IMR-90 (cell line): ENCODE results near the gene DLX1. TPM values are rescaled to one million over a fixed set of nuclear protein-coding genes. Genes with fewer than 3 reads are reported as not detected.

Experiments used
- ATAC-seq: fragments of 200-7000 bp; cut with Tn5 transposase; 2 replicates; pipeline ENCODE4 v1.9.1; 2020; ENCODE audit warnings: low read depth, mild to moderate bottlenecking, moderate library complexity
- BruUV-seq: library from RNA; stranded (reverse); fragments of 400-500 nt; replicated peaks from 2 replicates; lab custom pipeline; 2021; lab: Mats Ljungman, UMichigan
- CTCF ChIA-PET: fragments of 300-600 bp; formaldehyde crosslinking; extraction: SDS; loops from one replicate; lab custom pipeline; 2021; ENCODE audit warnings: antibody characterized with exemption; lab: Yijun Ruan, JAX
- POLR2A ChIA-PET: fragments of 300-600 bp; sonication (Branson Sonifier 250); formaldehyde crosslinking; loops from one replicate; lab custom pipeline; 2022; ENCODE audit warnings: antibody characterized with exemption; ENCODE audit not compliant: unreplicated experiment; lab: Charles Lee
- DNase-seq: peaks from one replicate; pipeline ENCODE4 v3.0.0; 2013
- H2AFZ ChIP-seq: replicated peaks from 2 replicates; pipeline ENCODE3; 2013; ENCODE audit warnings: low read length, mild to moderate bottlenecking; ENCODE audit not compliant: poor library complexity
- H2AK5ac ChIP-seq: 2 replicates; pipeline ENCODE4 v1.6.1; 2013; ENCODE audit warnings: low read depth, low read length, inconsistent platforms
- H2AK9ac ChIP-seq: replicated peaks from 2 replicates; pipeline ENCODE3; 2013; ENCODE audit warnings: mild to moderate bottlenecking, low read depth, low read length, moderate library complexity; ENCODE audit not compliant: poor library complexity
- H2BK120ac ChIP-seq: 2 replicates; pipeline ENCODE4 v1.6.1; 2013; ENCODE audit warnings: low read depth, low read length, inconsistent platforms
- H2BK15ac ChIP-seq: 3 replicates; pipeline ENCODE4 v1.6.1; 2013; ENCODE audit warnings: low read depth, low read length, inconsistent platforms
- H2BK20ac ChIP-seq: 2 replicates; pipeline ENCODE4 v1.6.1; 2013; ENCODE audit warnings: low read depth, mild to moderate bottlenecking, inconsistent platforms, low read length, moderate library complexity
- H2BK5ac ChIP-seq: 2 replicates; pipeline ENCODE4 v1.6.1; 2013; ENCODE audit warnings: mild to moderate bottlenecking, low read depth, low read length, inconsistent platforms; ENCODE audit not compliant: poor library complexity, severe bottlenecking
- H3K14ac ChIP-seq: replicated peaks from 2 replicates; pipeline ENCODE4 v1.6.1; 2013; ENCODE audit warnings: low read depth, low read length, inconsistent platforms
- H3K18ac ChIP-seq: 2 replicates; pipeline ENCODE4 v1.6.1; 2013; ENCODE audit warnings: low read depth, low read length, control low read depth
- H3K23ac ChIP-seq: 2 replicates; pipeline ENCODE4 v1.6.1; 2013; ENCODE audit warnings: low read depth, low read length, inconsistent platforms
- H3K27ac ChIP-seq: 2 replicates; pipeline ENCODE4 v1.5.1; 2013; ENCODE audit warnings: mild to moderate bottlenecking, control low read depth, low read length; ENCODE audit not compliant: insufficient read depth
- H3K27me3 ChIP-seq: 2 replicates; pipeline ENCODE4 v1.6.1; 2013; ENCODE audit warnings: low read length; ENCODE audit not compliant: control insufficient read depth, insufficient read depth
- H3K36me3 ChIP-seq: 2 replicates; pipeline ENCODE4 v1.6.1; 2013; ENCODE audit warnings: low read length, mixed read lengths; ENCODE audit not compliant: control insufficient read depth, insufficient read depth
- H3K4ac ChIP-seq: 2 replicates; pipeline ENCODE4 v1.6.1; 2013; ENCODE audit warnings: low read depth, low read length, inconsistent platforms
- H3K4me1 ChIP-seq: 2 replicates; pipeline ENCODE4 v1.6.1; 2013; ENCODE audit warnings: low read length, mixed read lengths; ENCODE audit not compliant: control insufficient read depth, insufficient read depth
- H3K4me2 ChIP-seq: 2 replicates; pipeline ENCODE4 v1.6.1; 2013; ENCODE audit warnings: low read depth, mild to moderate bottlenecking, control low read depth, low read length, moderate library complexity
- H3K4me3 ChIP-seq: 2 replicates; pipeline ENCODE4 v1.5.1; 2013; ENCODE audit warnings: low read depth, mild to moderate bottlenecking, control low read depth, low read length, moderate library complexity; ENCODE audit not compliant: insufficient read depth
- H3K56ac ChIP-seq: 2 replicates; pipeline ENCODE4 v1.6.1; 2013; ENCODE audit warnings: low read length, inconsistent platforms; ENCODE audit not compliant: insufficient read depth; ENCODE audit errors: extremely low read depth
- H3K79me1 ChIP-seq, 2 experiments: 2 replicates each; pipeline ENCODE4 v1.6.1; 2013; ENCODE audit warnings: low read length in 2 of 2, inconsistent platforms in 1 of 2, low read depth in 1 of 2
- H3K9ac ChIP-seq: 2 replicates; pipeline ENCODE4 v1.6.1; 2013; ENCODE audit warnings: low read depth, low read length, control low read depth
- H3K9me1 ChIP-seq: 2 replicates; pipeline ENCODE4 v1.6.1; 2013; ENCODE audit warnings: low read length, inconsistent platforms; ENCODE audit not compliant: insufficient read depth
- H3K9me3 ChIP-seq: 2 replicates; pipeline ENCODE4 v1.6.1; 2013; ENCODE audit warnings: low read length; ENCODE audit not compliant: control insufficient read depth, insufficient read depth
- H4K20me1 ChIP-seq: 2 replicates; pipeline ENCODE4 v1.6.1; 2013; ENCODE audit warnings: low read length, inconsistent platforms; ENCODE audit not compliant: insufficient read depth
- H4K5ac ChIP-seq: 2 replicates; pipeline ENCODE4 v1.6.1; 2013; ENCODE audit warnings: mild to moderate bottlenecking, low read depth, low read length, control low read depth
- H4K8ac ChIP-seq, 2 experiments: 2 replicates each; pipeline ENCODE4 v1.6.1; 2013; ENCODE audit warnings: low read depth in 2 of 2, low read length in 2 of 2, control low read depth in 1 of 2, inconsistent platforms in 1 of 2
- H4K91ac ChIP-seq: 2 replicates; pipeline ENCODE4 v1.6.1; 2013; ENCODE audit warnings: low read depth, low read length, inconsistent platforms; ENCODE audit not compliant: insufficient read depth
- BHLHE40 ChIP-seq: fragments of 150-350 bp; IDR thresholded peaks from 2 replicates; pipeline ENCODE4 v1.6.1; 2016; ENCODE audit warnings: mild to moderate bottlenecking, low read depth, low read length
- CEBPB ChIP-seq: IDR thresholded peaks from 2 replicates; pipeline ENCODE4 v1.6.1; 2012; ENCODE audit warnings: low read depth, low read length, improper control_type of control experiment
- CTCF ChIP-seq: conservative IDR thresholded peaks from 2 replicates; pipeline ENCODE4 v1.5.1; 2012; ENCODE audit warnings: mild to moderate bottlenecking, low read depth, low read length, improper control_type of control experiment
- ELK1 ChIP-seq: fragments of 150-350 bp; IDR thresholded peaks from 2 replicates; pipeline ENCODE4 v1.6.1; 2016; ENCODE audit warnings: low read depth, mild to moderate bottlenecking, low read length, moderate library complexity, borderline replicate concordance
- FOS ChIP-seq: fragments of 150-350 bp; IDR thresholded peaks from 2 replicates; pipeline ENCODE4 v1.6.1; 2016; ENCODE audit warnings: low read depth, low read length
- MAFK ChIP-seq: IDR thresholded peaks from 2 replicates; pipeline ENCODE4 v1.6.1; 2012; ENCODE audit warnings: low read depth, low read length, improper control_type of control experiment
- MAZ ChIP-seq: IDR thresholded peaks from 2 replicates; pipeline ENCODE4 v1.6.1; 2012; ENCODE audit warnings: low read depth, mild to moderate bottlenecking, low read length, improper control_type of control experiment, moderate library complexity, borderline replicate concordance
- MXI1 ChIP-seq: IDR thresholded peaks from 2 replicates; pipeline ENCODE4 v1.6.1; 2012; ENCODE audit warnings: low read depth, mild to moderate bottlenecking, low read length, moderate library complexity, borderline replicate concordance
- NFE2L2 ChIP-seq: fragments of 150-350 bp; IDR thresholded peaks from 2 replicates; pipeline ENCODE4 v1.6.1; 2016; ENCODE audit warnings: low read depth, mild to moderate bottlenecking, low read length
- POLR2A ChIP-seq: IDR thresholded peaks from 2 replicates; pipeline ENCODE4 v1.6.1; 2012; ENCODE audit warnings: mild to moderate bottlenecking, low read depth, low read length
- RAD21 ChIP-seq: IDR thresholded peaks from 2 replicates; pipeline ENCODE4 v1.6.1; 2012; ENCODE audit warnings: low read length, improper control_type of control experiment
- RCOR1 ChIP-seq: IDR thresholded peaks from 2 replicates; pipeline ENCODE4 v1.6.1; 2012; ENCODE audit warnings: mild to moderate bottlenecking, low read length, improper control_type of control experiment; ENCODE audit not compliant: insufficient replicate concordance
- RFX5 ChIP-seq: IDR thresholded peaks from 2 replicates; pipeline ENCODE4 v1.8.0; 2012; ENCODE audit warnings: low read depth, mild to moderate bottlenecking, low read length, moderate library complexity
- SMC3 ChIP-seq: fragments of 150-350 bp; IDR thresholded peaks from 2 replicates; pipeline ENCODE4 v1.6.1; 2016; ENCODE audit warnings: low read depth, mild to moderate bottlenecking, antibody characterized with exemption, low read length, moderate library complexity
- WGBS, 2 experiments: methylation state at CpG; one replicate each; pipeline versions ENCODE4 v1.1.5 to v1.1.7; 2013; ENCODE audit warnings: missing lambda C conversion rate in 2 of 2; ENCODE audit not compliant: insufficient read length in 1 of 2; ENCODE audit errors: extremely low coverage in 2 of 2; 5-methylcytosine and 5-hydroxymethylcytosine counted together
- dilution Hi-C: fragments of 300-500 bp; cut with HindIII; formaldehyde crosslinking; loops from one replicate; pipeline ENCODE4 v1.14.3; 2018; ENCODE audit warnings: low sequenced_read_pairs; ENCODE audit not compliant: unreplicated experiment
- in situ Hi-C: fragments of 300-500 bp; cut with MboI; formaldehyde crosslinking; loops from 3 replicates; pipeline ENCODE4 v1.14.3; 2019; ENCODE audit warnings: low sequenced_read_pairs, inconsistent platforms, mixed read lengths
- intact Hi-C: fragments of 100-400 bp; cut with micrococcal nuclease; formaldehyde crosslinking; loops from 2 replicates; pipeline ENCODE4 v1.10.0; 2022
- polyA plus RNA-seq, 3 experiments: library from polyadenylated mRNA; depleted of rRNA; stranded (reverse); fragments of >200 nt; gene quantifications; 2 replicates each; pipeline ENCODE4 v1.2.3, GENCODE V29; 2012; ENCODE audit warnings: low replicate concordance in 1 of 3
- total RNA-seq: library from RNA; depleted of rRNA; stranded (reverse); fragments of >200 nt; gene quantifications from 2 replicates; pipeline ENCODE4 v1.2.3, GENCODE V29; 2012

DLX1 gene
- total and polyA plus RNA-seq, 2 of the 4 experiments (the other 2 are of a cell fraction): 0.36 to 2.2 TPM

- no peak for ATAC-seq
- dilution Hi-C loops: no loop called here
- Histone ChIP-seq H3K27ac (no peak overlapping the region), H2BK5ac (no peak overlapping the region), H3K9ac (no peak overlapping the region), H2BK120ac (no peak overlapping the region), H2AK9ac (no peak overlapping the region), H4K91ac (no peak overlapping the region), H3K23ac (no peak overlapping the region), H3K4ac (no peak overlapping the region), H3K9me1 (no peaks in the 10 kb centered on the region), H3K56ac (no peak overlapping the region), H3K4me2 (no peak overlapping the region), H2BK20ac (no peak overlapping the region), H2AFZ (no peak overlapping the region), H3K4me1 (no peaks in the 10 kb centered on the region), H2AK5ac (no peak overlapping the region), H3K4me3 (no peak overlapping the region), H3K36me3 (no peaks in the 10 kb centered on the region), H3K18ac (no peak overlapping the region), H4K8ac (no peak overlapping the region), H4K5ac (no peak overlapping the region), H3K79me1 (no peaks in the 10 kb centered on the region), H3K27me3 (no peaks in the 10 kb centered on the region), H3K9me3 (no peaks in the 10 kb centered on the region), H3K14ac (no peak overlapping the region), H2BK15ac (no peak overlapping the region), H4K20me1 (no peaks in the 10 kb centered on the region)
- no peak for TF ChIP-seq FOS
- no peak for TF ChIP-seq POLR2A
- no peak for TF ChIP-seq MXI1
- no peak for TF ChIP-seq MAZ
- no peak for TF ChIP-seq RAD21
- no peak for TF ChIP-seq RFX5
- TF ChIP-seq NFE2L2: no peak
- no peak for TF ChIP-seq ELK1
- TF ChIP-seq BHLHE40: no peak
- TF ChIP-seq MAFK: no peak
- no peak for TF ChIP-seq CTCF
- TF ChIP-seq CEBPB: no peak
- no peak for TF ChIP-seq SMC3
- no peak for TF ChIP-seq RCOR1
- in situ Hi-C loops: no loop called here
- BruUV-seq: no TSS peak
- CTCF ChIA-PET: interaction anchor here (0.6 kb wide), 1 partner anchor 491 kb away, joined by 3 read pairs; no protein-coding TSS in a partner anchor
- intact Hi-C loops: loop anchor here (5.0 kb wide), 1 partner anchor 44 kb away; no protein-coding TSS in a partner anchor
- POLR2A ChIA-PET: no interaction called here
- DNase-seq: no peak
- no CpG with 5 or more reads among the region's 1 CpG for WGBS, 2 experiments
Measured at GRCh38 chr2:172070936-172071335, 14.4 kb upstream of the DLX1 start.
